ENCODE data around the gene SRPX.

DNA sequence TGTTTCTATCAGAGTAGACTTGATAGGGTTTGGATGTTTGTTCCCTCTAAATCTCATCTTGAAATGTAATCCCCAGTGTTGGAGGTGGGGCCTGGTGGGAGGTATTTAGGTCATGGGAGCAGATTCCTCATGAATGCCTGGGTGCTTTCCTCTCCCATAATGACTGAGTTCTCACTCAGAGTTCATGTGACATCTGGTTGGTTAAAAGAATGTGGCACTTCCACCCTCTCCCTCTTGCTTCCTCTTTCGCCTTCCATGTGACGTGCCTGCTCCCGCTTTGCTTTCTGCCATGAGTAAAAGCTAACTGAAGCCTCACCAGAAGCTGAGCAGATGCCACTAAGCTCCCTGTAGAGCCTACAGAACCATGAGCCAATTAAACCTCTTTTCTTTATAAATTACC lies 47.3 kb upstream of the SRPX start:
- TF ChIP-seq, protein P1, sequence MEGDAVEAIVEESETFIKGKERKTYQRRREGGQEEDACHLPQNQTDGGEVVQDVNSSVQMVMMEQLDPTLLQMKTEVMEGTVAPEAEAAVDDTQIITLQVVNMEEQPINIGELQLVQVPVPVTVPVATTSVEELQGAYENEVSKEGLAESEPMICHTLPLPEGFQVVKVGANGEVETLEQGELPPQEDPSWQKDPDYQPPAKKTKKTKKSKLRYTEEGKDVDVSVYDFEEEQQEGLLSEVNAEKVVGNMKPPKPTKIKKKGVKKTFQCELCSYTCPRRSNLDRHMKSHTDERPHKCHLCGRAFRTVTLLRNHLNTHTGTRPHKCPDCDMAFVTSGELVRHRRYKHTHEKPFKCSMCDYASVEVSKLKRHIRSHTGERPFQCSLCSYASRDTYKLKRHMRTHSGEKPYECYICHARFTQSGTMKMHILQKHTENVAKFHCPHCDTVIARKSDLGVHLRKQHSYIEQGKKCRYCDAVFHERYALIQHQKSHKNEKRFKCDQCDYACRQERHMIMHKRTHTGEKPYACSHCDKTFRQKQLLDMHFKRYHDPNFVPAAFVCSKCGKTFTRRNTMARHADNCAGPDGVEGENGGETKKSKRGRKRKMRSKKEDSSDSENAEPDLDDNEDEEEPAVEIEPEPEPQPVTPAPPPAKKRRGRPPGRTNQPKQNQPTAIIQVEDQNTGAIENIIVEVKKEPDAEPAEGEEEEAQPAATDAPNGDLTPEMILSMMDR (IDR thresholded peaks at IDR 0.05): no peak
- no peak for TF ChIP-seq EZH2 (IDR thresholded peaks at IDR 0.05)
